ENCODE results near the gene UCK2. TPM values are rescaled to one million over a fixed set of nuclear protein-coding genes. Genes with fewer than 3 reads are reported as not detected.

The UCK2 gene
- total RNA-seq, 1 experiment from 2014 or later: 77.9 TPM

- Mint-ChIP-seq H3K27me3 (ENCODE audit: low read depth) (no peaks in the 10 kb centered on the region), H3K36me3 (ENCODE audit: insufficient read depth in 1 of 3, low read depth in 3 of 3) (peaks cover 16 to 21% (median 16%) of the 10 kb centered on the region in 3 experiments), H3K4me3 (no peak overlapping the region), H3K9me3 (peaks cover 0 to 2% of the 10 kb centered on the region in 2 experiments; a peak in 1 of 5 replicates), H3K27ac (no peak overlapping the region), H3K4me1 (peaks cover 32% of the 10 kb centered on the region in 2 experiments)
- Histone ChIP-seq H3K4me1 (ENCODE audit: insufficient read depth, low read length) (peaks cover 3% of the 10 kb centered on the region; the same call in 1 of the 2 replicates), H3K9ac (ENCODE audit: extremely low read depth, insufficient read length, low read length) (no peak overlapping the region), H4K5ac (ENCODE audit: insufficient read length, low read depth, low read length) (no peak overlapping the region), H3K27ac (ENCODE audit: insufficient read length, low read depth, low read length) (no peak overlapping the region), H3K56ac (ENCODE audit: insufficient read length, low read depth, low read length) (no peak overlapping the region), H3K23ac (ENCODE audit: insufficient read length, low read depth, low read length) (no peak overlapping the region), H3K4me2 (ENCODE audit: insufficient read depth, insufficient read length, low read length) (no peak overlapping the region), H4K20me1 (ENCODE audit: control insufficient read depth, insufficient read depth, insufficient read length) (no peaks in the 10 kb centered on the region), H2BK15ac (ENCODE audit: low read depth, low read length) (no peak overlapping the region), H2AK5ac (ENCODE audit: insufficient read length, low read length) (no peak overlapping the region), H3K9me3 (ENCODE audit: control insufficient read depth, low read depth, low read length) (no peaks in the 10 kb centered on the region), H2BK12ac (ENCODE audit: insufficient read length, low read depth, low read length) (no peak overlapping the region), H3K18ac (ENCODE audit: insufficient read length, low read depth, low read length) (no peak overlapping the region), H3K27me3 (ENCODE audit: insufficient read depth, low read length) (no peaks in the 10 kb centered on the region), H4K8ac (replicated peaks; ENCODE audit: insufficient read length, low read depth, low read length) (no peak overlapping the region), H2BK120ac (ENCODE audit: low read depth, low read length, poor library complexity, severe bottlenecking) (no peak overlapping the region), H3T11ph (ENCODE audit: low read length) (no peak overlapping the region), H2BK5ac (ENCODE audit: insufficient read length, low read length) (no peak overlapping the region), H3K14ac (ENCODE audit: insufficient read depth, low read length) (no peak overlapping the region), H4K91ac (ENCODE audit: insufficient read length, low read depth, low read length) (no peak overlapping the region), H3K23me2 (ENCODE audit: insufficient read length, low read depth, low read length, poor library complexity, severe bottlenecking) (no peaks in the 10 kb centered on the region), H3K79me1 (ENCODE audit: insufficient read depth, low read depth, low read length, poor library complexity, severe bottlenecking) (no peaks in the 10 kb centered on the region), H3K79me2 (ENCODE audit: insufficient read depth, low read length) (peaks cover 82% of the 10 kb centered on the region), H3K4ac (ENCODE audit: low read depth, low read length) (no peak overlapping the region), H2BK20ac (ENCODE audit: low read depth, low read length, poor library complexity, severe bottlenecking) (no peak overlapping the region), H2AFZ (ENCODE audit: low read length) (no peak overlapping the region)
- no peak for TF ChIP-seq CTCF (conservative IDR thresholded peaks at IDR 0.05)
- 100% methylated on average over 1 of the region's 3 CpGs for WGBS (ENCODE audit: extremely low coverage, insufficient read length, low lambda C conversion rate)
- DNase-seq: no peak
Measured at GRCh38 chr1:165847486-165847885, 20.1 kb downstream of the UCK2 start.
